ENCODE results near the gene CNTFR.

CNTFR gene

GRCh38 chr9:34572628-34573027, 16.9 kb downstream of the CNTFR start:
- Histone ChIP-seq H4K8ac (ENCODE audit: low read length) (no peak overlapping the region), H3K23ac (ENCODE audit: low read length in 2 of 2) (no peak overlapping the region), H3K9me3 (ENCODE audit: control insufficient read depth, low read length) (no peaks in the 10 kb centered on the region), H3K14ac (ENCODE audit: low read length in 2 of 2) (no peak overlapping the region), H2AFZ (ENCODE audit: low read depth, low read length) (no peak overlapping the region), H3K4me3 (ENCODE audit: insufficient read depth in 1 of 2, low read depth in 1 of 2, low read length in 2 of 2) (no peak overlapping the region), H3K27ac (ENCODE audit: low read length, poor library complexity, severe bottlenecking) (no peak overlapping the region), H3K27me3 (ENCODE audit: control insufficient read depth in 1 of 2, insufficient read depth in 1 of 2, low read length in 2 of 2) (peaks cover 48 to 96% of the 10 kb centered on the region in 2 experiments), H3K79me1 (replicated peaks; ENCODE audit: low read length, poor library complexity, severe bottlenecking) (no peaks in the 10 kb centered on the region), H2BK120ac (ENCODE audit: low read depth, low read length) (no peak overlapping the region), H3K4me2 (ENCODE audit: low read length, poor library complexity, severe bottlenecking) (no peak overlapping the region), H4K91ac (ENCODE audit: low read length) (no peak overlapping the region), H2BK5ac (ENCODE audit: low read depth, low read length, poor library complexity, severe bottlenecking) (no peak overlapping the region), H3K9ac (ENCODE audit: low read length) (no peak overlapping the region), H3K36me3 (ENCODE audit: control insufficient read depth in 1 of 2, insufficient read depth in 2 of 2, low read depth in 1 of 2, low read length in 2 of 2) (no peaks in the 10 kb centered on the region), H3K4ac (ENCODE audit: low read depth in 1 of 2, low read length in 2 of 2) (no peak overlapping the region), H2BK15ac (ENCODE audit: low read depth, poor library complexity, severe bottlenecking) (no peak overlapping the region), H2AK5ac (ENCODE audit: low read length, severe bottlenecking) (no peak overlapping the region), H3K4me1 (ENCODE audit: control insufficient read depth, insufficient read depth, low read depth, low read length) (peaks cover 2% of the 10 kb centered on the region), H3K18ac (ENCODE audit: low read depth in 1 of 2, low read length in 2 of 2) (no peak overlapping the region), H2BK12ac (ENCODE audit: low read length in 2 of 2) (no peak overlapping the region)
- 92% methylated on average over 6 of the region's 6 CpGs for WGBS
- DNase-seq: no peak

DNA sequence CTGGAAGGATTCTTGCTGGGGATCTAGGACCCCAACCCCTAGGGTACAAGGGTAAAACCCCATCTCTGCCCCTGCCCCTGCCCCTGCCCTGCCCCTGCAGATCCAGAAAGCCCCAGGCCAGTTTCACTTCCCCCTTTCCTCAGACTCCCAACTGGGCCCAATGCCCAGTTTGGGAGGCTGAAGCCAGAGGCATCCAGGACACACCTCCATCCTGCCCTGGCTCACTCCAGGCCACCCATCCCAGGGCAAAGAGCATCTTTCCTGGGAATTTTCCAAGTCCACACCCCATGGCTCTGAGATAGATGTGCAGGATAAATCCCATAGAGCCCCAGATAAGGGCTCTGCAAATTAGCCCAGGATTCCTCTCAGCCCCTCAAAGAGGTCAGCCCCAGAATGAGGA, 17.4 kb downstream of the CNTFR start:
- DNase-seq: no peak
- Histone ChIP-seq H2AK5ac (ENCODE audit: low read length, severe bottlenecking) (no peak overlapping the region), H3K23ac (ENCODE audit: low read length in 2 of 2) (no peak overlapping the region), H3K9ac (ENCODE audit: low read length) (no peak overlapping the region), H2BK15ac (ENCODE audit: low read depth, poor library complexity, severe bottlenecking) (no peak overlapping the region), H4K8ac (ENCODE audit: low read length) (no peak overlapping the region), H2AFZ (ENCODE audit: low read depth, low read length) (no peak overlapping the region), H3K9me3 (ENCODE audit: control insufficient read depth, low read length) (no peaks in the 10 kb centered on the region), H3K4ac (ENCODE audit: low read depth in 1 of 2, low read length in 2 of 2) (no peak overlapping the region), H3K4me2 (ENCODE audit: low read length, poor library complexity, severe bottlenecking) (no peak overlapping the region), H3K18ac (ENCODE audit: low read depth in 1 of 2, low read length in 2 of 2) (no peak overlapping the region), H3K4me1 (ENCODE audit: control insufficient read depth, insufficient read depth, low read depth, low read length) (no peaks in the 10 kb centered on the region), H2BK120ac (ENCODE audit: low read depth, low read length) (no peak overlapping the region), H3K36me3 (ENCODE audit: control insufficient read depth in 1 of 2, insufficient read depth in 2 of 2, low read depth in 1 of 2, low read length in 2 of 2) (no peaks in the 10 kb centered on the region), H3K14ac (ENCODE audit: low read length in 2 of 2) (no peak overlapping the region), H3K27ac (ENCODE audit: low read length, poor library complexity, severe bottlenecking) (no peak overlapping the region), H2BK5ac (ENCODE audit: low read depth, low read length, poor library complexity, severe bottlenecking) (no peak overlapping the region), H3K79me1 (replicated peaks; ENCODE audit: low read length, poor library complexity, severe bottlenecking) (no peaks in the 10 kb centered on the region), H4K91ac (ENCODE audit: low read length) (no peak overlapping the region), H3K27me3 (ENCODE audit: control insufficient read depth in 1 of 2, insufficient read depth in 1 of 2, low read length in 2 of 2) (peaks cover 49 to 96% of the 10 kb centered on the region in 2 experiments), H3K4me3 (ENCODE audit: insufficient read depth in 1 of 2, low read depth in 1 of 2, low read length in 2 of 2) (no peak overlapping the region), H2BK12ac (ENCODE audit: low read length in 2 of 2) (no peak overlapping the region)

GRCh38 chr9:34571481-34571810, 18.1 kb downstream of the CNTFR start:
- no peak overlapping the region for H3K4me3 ChIP-seq (ENCODE audit: insufficient read depth in 1 of 2, low read depth in 1 of 2, low read length in 2 of 2)
- H3K9me3 ChIP-seq (ENCODE audit: control insufficient read depth, low read length): no peaks in the 10 kb centered on the region
- peak overlapping the region in 1 of 2 experiments; percentile 75 for H3K14ac ChIP-seq (ENCODE audit: low read length in 2 of 2)
- H3K9ac ChIP-seq (ENCODE audit: low read length): no peak overlapping the region
- H3K27me3 ChIP-seq (ENCODE audit: control insufficient read depth in 1 of 2, insufficient read depth in 1 of 2, low read length in 2 of 2): peaks cover 49 to 96% of the 10 kb centered on the region in 2 experiments
- no peak overlapping the region for H2BK5ac ChIP-seq (ENCODE audit: low read depth, low read length, poor library complexity, severe bottlenecking)
- no peak overlapping the region for H2BK120ac ChIP-seq (ENCODE audit: low read depth, low read length)
- no peak overlapping the region for H2BK12ac ChIP-seq (ENCODE audit: low read length in 2 of 2)
- H3K27ac ChIP-seq (ENCODE audit: low read length, poor library complexity, severe bottlenecking): no peak overlapping the region
- no peak overlapping the region for H4K8ac ChIP-seq (ENCODE audit: low read length)
- no peak overlapping the region for H2AFZ ChIP-seq (ENCODE audit: low read depth, low read length)
- 70% methylated on average over 7 of the region's 12 CpGs for WGBS
- no peak for DNase-seq
- no peak overlapping the region for H3K4me2 ChIP-seq (ENCODE audit: low read length, poor library complexity, severe bottlenecking)
- H3K36me3 ChIP-seq (ENCODE audit: control insufficient read depth in 1 of 2, insufficient read depth in 2 of 2, low read depth in 1 of 2, low read length in 2 of 2): no peaks in the 10 kb centered on the region
- no peak overlapping the region for H3K18ac ChIP-seq (ENCODE audit: low read depth in 1 of 2, low read length in 2 of 2)
- no peaks in the 10 kb centered on the region for H3K4me1 ChIP-seq (ENCODE audit: control insufficient read depth, insufficient read depth, low read depth, low read length)
- no peak overlapping the region for H3K4ac ChIP-seq (ENCODE audit: low read depth in 1 of 2, low read length in 2 of 2)
- H3K23ac ChIP-seq (ENCODE audit: low read length in 2 of 2): no peak overlapping the region
- H3K79me1 ChIP-seq (replicated peaks; ENCODE audit: low read length, poor library complexity, severe bottlenecking): no peaks in the 10 kb centered on the region
- no peak overlapping the region for H2BK15ac ChIP-seq (ENCODE audit: low read depth, poor library complexity, severe bottlenecking)
- no peak overlapping the region for H4K91ac ChIP-seq (ENCODE audit: low read length)
- no peak overlapping the region for H2AK5ac ChIP-seq (ENCODE audit: low read length, severe bottlenecking)

- no peak overlapping the region for H3K23ac ChIP-seq (ENCODE audit: low read length in 2 of 2)
- no peak overlapping the region for H4K91ac ChIP-seq (ENCODE audit: low read length)
- no peak for DNase-seq
- H2BK5ac ChIP-seq (ENCODE audit: low read depth, low read length, poor library complexity, severe bottlenecking): no peak overlapping the region
- no peak overlapping the region for H2BK12ac ChIP-seq (ENCODE audit: low read length in 2 of 2)
- no peak overlapping the region for H3K18ac ChIP-seq (ENCODE audit: low read depth in 1 of 2, low read length in 2 of 2)
- H4K8ac ChIP-seq (ENCODE audit: low read length): no peak overlapping the region
- H3K27ac ChIP-seq (ENCODE audit: low read length, poor library complexity, severe bottlenecking): no peak overlapping the region
- no peaks in the 10 kb centered on the region for H3K4me1 ChIP-seq (ENCODE audit: control insufficient read depth, insufficient read depth, low read depth, low read length)
- no peak overlapping the region for H2AFZ ChIP-seq (ENCODE audit: low read depth, low read length)
- H3K79me1 ChIP-seq (replicated peaks; ENCODE audit: low read length, poor library complexity, severe bottlenecking): no peaks in the 10 kb centered on the region
- H2BK15ac ChIP-seq (ENCODE audit: low read depth, poor library complexity, severe bottlenecking): no peak overlapping the region
- H3K9me3 ChIP-seq (ENCODE audit: control insufficient read depth, low read length): no peaks in the 10 kb centered on the region
- H3K36me3 ChIP-seq (ENCODE audit: control insufficient read depth in 1 of 2, insufficient read depth in 2 of 2, low read depth in 1 of 2, low read length in 2 of 2): no peaks in the 10 kb centered on the region
- no peak overlapping the region for H3K4ac ChIP-seq (ENCODE audit: low read depth in 1 of 2, low read length in 2 of 2)
- H3K4me2 ChIP-seq (ENCODE audit: low read length, poor library complexity, severe bottlenecking): no peak overlapping the region
- no peak overlapping the region for H2AK5ac ChIP-seq (ENCODE audit: low read length, severe bottlenecking)
- H2BK120ac ChIP-seq (ENCODE audit: low read depth, low read length): no peak overlapping the region
- H3K27me3 ChIP-seq (ENCODE audit: control insufficient read depth in 1 of 2, insufficient read depth in 1 of 2, low read length in 2 of 2): peaks cover 47 to 96% of the 10 kb centered on the region in 2 experiments
- peak overlapping the region in 1 of 2 experiments; percentile 16 for H3K4me3 ChIP-seq (ENCODE audit: insufficient read depth in 1 of 2, low read depth in 1 of 2, low read length in 2 of 2)
- peak overlapping the region in 1 of 2 experiments; percentile 75 for H3K14ac ChIP-seq (ENCODE audit: low read length in 2 of 2)
- peak overlapping the region; percentile 25 for H3K9ac ChIP-seq (ENCODE audit: low read length)
- 69% methylated on average over 3 of the region's 7 CpGs for WGBS
Measured at GRCh38 chr9:34570809-34571480, 18.6 kb downstream of the CNTFR start.

Measured in mesenchymal stem cell (in vitro differentiated cells and primary cell).